ENCODE data around the gene ADAM33. TPM values are rescaled to one million over a fixed set of nuclear protein-coding genes. Genes with fewer than 3 reads are reported as not detected.

Gene ADAM33
- not detected for total RNA-seq
- 0.15 TPM for polyA plus RNA-seq (2013, experiment 1 of 2)
- 1.1 TPM for polyA plus RNA-seq (2013, experiment 2 of 2)
- 0 to 0.63 (median 0) reads per million in 172 experiments for total RNA-seq

DNA sequence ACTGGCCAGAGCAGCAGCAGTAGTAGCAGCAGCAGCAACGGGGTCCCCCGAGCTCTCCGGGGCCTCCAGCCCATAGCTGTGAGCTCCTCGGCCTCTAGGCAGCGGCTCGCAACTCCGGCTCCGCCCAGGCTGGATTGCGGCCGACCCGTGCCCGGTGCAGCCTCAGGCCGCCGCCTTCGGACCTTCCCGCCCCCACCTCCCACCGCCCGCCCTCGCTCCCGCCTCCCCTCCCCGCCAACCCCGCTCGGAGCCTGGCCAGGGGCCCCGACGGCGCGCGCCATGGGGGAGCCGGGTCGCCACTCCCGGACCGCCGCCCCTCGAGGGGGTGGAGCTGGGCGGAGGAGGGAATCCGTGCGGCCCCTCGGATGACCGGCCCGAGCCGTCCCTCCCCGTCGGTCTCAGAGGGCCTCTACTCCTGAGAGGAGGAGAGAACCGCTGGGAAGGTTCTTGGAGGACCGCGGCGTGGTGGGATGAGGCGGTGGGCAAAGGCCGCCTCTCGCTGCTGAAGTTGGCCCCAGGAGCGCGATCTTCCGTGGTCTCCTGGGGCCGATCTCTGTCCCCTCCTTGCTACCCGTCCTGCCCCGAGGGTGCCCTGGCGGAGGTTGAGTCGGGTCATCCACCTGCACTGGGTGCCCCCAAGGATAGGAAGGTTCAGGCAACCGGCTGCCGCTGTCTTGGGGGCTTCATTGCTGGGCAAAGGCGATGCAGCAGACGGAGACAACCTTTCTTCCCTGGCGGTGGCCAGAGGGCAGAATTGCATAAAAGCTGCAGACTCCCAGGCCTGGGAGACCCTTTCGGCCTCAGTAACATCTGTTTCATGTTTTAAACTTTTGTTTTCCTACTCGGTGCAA lies at the start of gene ADAM33:
Gene ADAM33 (minus strand): TSS at position 80 of the 851 bp plus-strand sequence. CDS start 6 bp downstream, at position 74.
- CTCF ChIA-PET = no interaction called here
- no peaks in the 10 kb centered on the region for H3K36me3 Mint-ChIP-seq (ENCODE audit: low read depth)
- no peak for TF ChIP-seq CTCF (IDR thresholded peaks at IDR 0.05)
- Histone ChIP-seq H3K9me3 (ENCODE audit: control insufficient read depth in 1 of 2, insufficient read depth in 1 of 2, low read length in 2 of 2) (peaks cover 0 to 8% of the 10 kb centered on the region in 2 experiments), H3K27me3 (ENCODE audit: control insufficient read depth in 1 of 2, insufficient read depth in 2 of 2, low read length in 2 of 2) (peaks cover 33 to 38% of the 10 kb centered on the region in 2 experiments), H3K27ac (ENCODE audit: low read depth in 1 of 2, low read length in 2 of 2) (no peak within 1 kb of the TSS), H3K4me1 (ENCODE audit: insufficient read depth, low read length) (peaks cover 2% of the 10 kb centered on the region), H3K4me3 (ENCODE audit: low read length) (no peak within 1 kb of the TSS), H3K36me3 (ENCODE audit: insufficient read depth, low read length) (no peaks in the 10 kb centered on the region)
- no peaks in the 10 kb centered on the region for H3K4me1 Mint-ChIP-seq (ENCODE audit: low read depth)
- POLR2A ChIA-PET = no interaction called here
- DNase-seq (no peak), ATAC-seq (ENCODE audit: poor library complexity) (no peak)
- H3K27ac Mint-ChIP-seq = no peak within 1 kb of the TSS
- H3K9me3 Mint-ChIP-seq = no peaks in the 10 kb centered on the region
- H3K4me3 Mint-ChIP-seq = no peak within 1 kb of the TSS
- intact Hi-C loops (cut with DNase I, micrococcal nuclease) = no loop called here
- peaks cover 66% of the 10 kb centered on the region for H3K27me3 Mint-ChIP-seq

- Mint-ChIP-seq H3K27me3 (peaks cover 66% of the 10 kb centered on the region), H3K4me1 (ENCODE audit: low read depth) (no peaks in the 10 kb centered on the region), H3K9me3 (no peaks in the 10 kb centered on the region), H3K36me3 (ENCODE audit: low read depth) (no peaks in the 10 kb centered on the region), H3K27ac (no peak overlapping the region), H3K4me3 (no peak overlapping the region)
- no peak for TF ChIP-seq CTCF (IDR thresholded peaks at IDR 0.05)
- H3K4me3 ChIP-seq (ENCODE audit: low read length) = no peak overlapping the region
- ATAC-seq (ENCODE audit: poor library complexity) = no peak
- H3K9me3 ChIP-seq (ENCODE audit: control insufficient read depth in 1 of 2, insufficient read depth in 1 of 2, low read length in 2 of 2) = no peaks in the 10 kb centered on the region
- H3K36me3 ChIP-seq (ENCODE audit: insufficient read depth, low read length) = no peaks in the 10 kb centered on the region
- H3K27ac ChIP-seq (ENCODE audit: low read depth in 1 of 2, low read length in 2 of 2) = no peak overlapping the region
- H3K27me3 ChIP-seq (ENCODE audit: control insufficient read depth in 1 of 2, insufficient read depth in 2 of 2, low read length in 2 of 2) = peaks cover 42 to 48% of the 10 kb centered on the region in 2 experiments
- POLR2A ChIA-PET = no interaction called here
- no peaks in the 10 kb centered on the region for H3K4me1 ChIP-seq (ENCODE audit: insufficient read depth, low read length)
- intact Hi-C loops (cut with DNase I, micrococcal nuclease) = no loop called here
- CTCF ChIA-PET = interaction anchor here (0.7 kb wide), 1 partner anchor 20 kb away, joined by 3 read pairs; no protein-coding TSS in a partner anchor
- DNase-seq = no peak
Observed at GRCh38 chr20:3730803-3731672, 49.2 kb upstream of the ADAM33 start.

- H3K27ac ChIP-seq (ENCODE audit: low read depth in 1 of 2, low read length in 2 of 2) = no peak overlapping the region
- ATAC-seq (ENCODE audit: poor library complexity) = no peak
- TF ChIP-seq CTCF (IDR thresholded peaks at IDR 0.05) = no peak
- DNase-seq = no peak
- no peaks in the 10 kb centered on the region for H3K36me3 Mint-ChIP-seq (ENCODE audit: low read depth)
- no peaks in the 10 kb centered on the region for H3K9me3 ChIP-seq (ENCODE audit: control insufficient read depth in 1 of 2, insufficient read depth in 1 of 2, low read length in 2 of 2)
- ChIA-PET POLR2A (no interaction called here), CTCF (no interaction called here)
- H3K27me3 ChIP-seq (ENCODE audit: control insufficient read depth in 1 of 2, insufficient read depth in 2 of 2, low read length in 2 of 2) = peaks cover 42 to 48% of the 10 kb centered on the region in 2 experiments
- intact Hi-C loops (cut with DNase I, micrococcal nuclease) = no loop called here
- H3K4me3 Mint-ChIP-seq = no peak overlapping the region
- no peaks in the 10 kb centered on the region for H3K4me1 ChIP-seq (ENCODE audit: insufficient read depth, low read length)
- no peak overlapping the region for H3K4me3 ChIP-seq (ENCODE audit: low read length)
- H3K27ac Mint-ChIP-seq = no peak overlapping the region
- peaks cover 68% of the 10 kb centered on the region for H3K27me3 Mint-ChIP-seq
- H3K9me3 Mint-ChIP-seq = no peaks in the 10 kb centered on the region
- H3K4me1 Mint-ChIP-seq (ENCODE audit: low read depth) = no peaks in the 10 kb centered on the region
- no peaks in the 10 kb centered on the region for H3K36me3 ChIP-seq (ENCODE audit: insufficient read depth, low read length)
Observed at GRCh38 chr20:3729811-3730540, 48.2 kb upstream of the ADAM33 start.
